Stimulated activated CD8-positive, alpha-beta memory T cell treated with anti-CD3 and anti-CD28 coated beads, Interleukin-2, amount 100 ng/mL, for 1 hour (primary cell): Measurements from ENCODE around the gene ACTRT2.

ENCODE experiments used
- DNase-seq, 2 donors: peaks; one replicate each; pipeline ENCODE4 v3.0.0-alpha.2; 2020; ENCODE audit warnings: low read depth in 2 of 2

The ACTRT2 gene

GRCh38 chr1:3067671-3068563, 46.6 kb downstream of the ACTRT2 start:
- DNase-seq: no peak

GRCh38 chr1:3068564-3069431, 47.5 kb downstream of the ACTRT2 start, which contains the start of gene PRDM16:
TSS of gene PRDM16 (plus strand) at chr1:3069203. CDS start at chr1:3069260, 57 bp downstream.
- no peak for DNase-seq

- no peak for DNase-seq
These were observed 48.4 kb downstream of the ACTRT2 start for GRCh38 chr1:3069491-3070308.

GRCh38 chr1:3070309-3070643, 49.0 kb downstream of the ACTRT2 start:
- no peak for DNase-seq

- no peak for DNase-seq
These were observed 49.6 kb downstream of the ACTRT2 start for GRCh38 chr1:3070644-3071564.

- DNase-seq: no peak
These were observed 50.5 kb downstream of the ACTRT2 start for GRCh38 chr1:3071565-3072390.
